ENCODE results near the gene LGR5. TPM values are rescaled to one million over a fixed set of nuclear protein-coding genes. Genes with fewer than 3 reads are reported as not detected.

The LGR5 gene
- total RNA-seq, 1 experiment from 2014 or later = not detected

DNA sequence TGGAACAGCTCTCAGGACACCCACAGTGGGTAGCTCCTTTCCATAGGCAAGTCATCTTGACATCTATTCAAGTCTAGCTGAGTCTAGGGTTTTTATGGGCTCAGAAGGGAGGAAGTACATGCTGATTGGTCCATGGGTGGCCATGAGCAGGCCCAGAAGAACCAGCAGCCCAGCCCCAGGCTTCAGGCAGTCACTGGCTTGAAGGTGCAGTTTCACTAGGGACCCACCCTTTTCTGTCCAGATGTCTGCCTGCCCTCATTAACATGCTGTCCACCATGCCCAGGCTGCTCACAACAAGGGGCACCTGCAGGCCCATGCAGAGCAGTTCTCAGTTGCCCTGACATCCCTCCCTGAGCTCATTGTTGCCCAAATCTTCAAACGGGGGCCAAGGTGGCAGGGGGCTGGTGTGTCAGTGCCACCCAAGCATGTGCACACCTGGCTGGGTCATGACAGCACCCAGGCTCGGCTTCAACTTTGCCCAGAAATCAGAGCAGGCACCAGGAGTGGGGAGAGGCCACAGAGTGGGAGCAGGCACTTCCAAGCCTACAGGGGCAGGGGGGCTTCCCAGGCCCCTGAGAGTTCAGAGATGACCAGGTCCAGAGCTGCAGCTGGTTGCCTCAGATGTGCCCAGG is 18.7 kb upstream of the LGR5 start:
- H3K4me3 ChIP-seq = no peak overlapping the region
- no peaks in the 10 kb centered on the region for H3K9me3 ChIP-seq (replicated peaks)
- peaks cover 9% of the 10 kb centered on the region for H3K27me3 ChIP-seq (replicated peaks)
- H3K27ac ChIP-seq = no peak overlapping the region
- no peaks in the 10 kb centered on the region for H3K4me1 ChIP-seq (replicated peaks)
- no peaks in the 10 kb centered on the region for H3K36me3 ChIP-seq
- no peak for DNase-seq (ENCODE audit: low read depth in 1 of 2, low spot score in 2 of 2)

DNA sequence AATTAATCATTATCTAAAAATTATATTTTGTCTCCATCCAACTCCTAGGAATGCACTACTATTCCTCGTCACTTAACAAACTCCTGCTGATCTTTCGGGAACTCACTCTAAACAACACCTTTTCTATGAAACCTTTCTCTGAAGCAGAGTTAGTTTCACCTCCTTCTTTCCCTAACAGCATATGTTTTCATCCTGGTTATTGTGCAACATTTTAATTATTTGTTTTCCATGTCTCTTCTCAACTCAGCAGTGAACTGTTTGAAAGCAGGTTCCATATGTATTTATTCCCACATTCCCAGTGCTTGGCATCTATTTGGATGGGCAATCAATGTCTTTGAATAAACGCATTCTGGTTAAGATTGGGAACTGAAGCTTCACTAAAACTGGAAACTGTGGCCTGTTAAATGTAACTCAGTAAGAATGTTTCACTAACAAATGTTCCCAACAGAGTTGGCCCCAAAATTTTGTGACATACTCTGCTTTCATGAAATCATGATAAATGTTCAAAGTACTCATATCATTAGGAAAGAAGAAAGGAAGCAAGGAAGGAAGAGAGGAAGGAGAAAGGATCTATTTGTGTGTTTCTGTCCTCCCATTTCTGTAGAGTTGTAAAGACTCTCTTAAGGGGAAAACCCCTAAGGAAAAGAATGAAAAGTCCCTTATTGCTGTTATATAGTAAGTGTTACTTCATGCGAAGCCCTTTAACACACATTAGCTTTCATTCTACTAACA is 13.9 kb upstream of the LGR5 start:
- H3K36me3 ChIP-seq = no peaks in the 10 kb centered on the region
- no peaks in the 10 kb centered on the region for H3K9me3 ChIP-seq (replicated peaks)
- no peak overlapping the region for H3K27ac ChIP-seq
- DNase-seq (ENCODE audit: low read depth in 1 of 2, low spot score in 2 of 2) = no peak
- H3K27me3 ChIP-seq (replicated peaks) = peaks cover 9% of the 10 kb centered on the region
- H3K4me3 ChIP-seq = no peak overlapping the region
- peaks cover 8% of the 10 kb centered on the region for H3K4me1 ChIP-seq (replicated peaks)

DNA sequence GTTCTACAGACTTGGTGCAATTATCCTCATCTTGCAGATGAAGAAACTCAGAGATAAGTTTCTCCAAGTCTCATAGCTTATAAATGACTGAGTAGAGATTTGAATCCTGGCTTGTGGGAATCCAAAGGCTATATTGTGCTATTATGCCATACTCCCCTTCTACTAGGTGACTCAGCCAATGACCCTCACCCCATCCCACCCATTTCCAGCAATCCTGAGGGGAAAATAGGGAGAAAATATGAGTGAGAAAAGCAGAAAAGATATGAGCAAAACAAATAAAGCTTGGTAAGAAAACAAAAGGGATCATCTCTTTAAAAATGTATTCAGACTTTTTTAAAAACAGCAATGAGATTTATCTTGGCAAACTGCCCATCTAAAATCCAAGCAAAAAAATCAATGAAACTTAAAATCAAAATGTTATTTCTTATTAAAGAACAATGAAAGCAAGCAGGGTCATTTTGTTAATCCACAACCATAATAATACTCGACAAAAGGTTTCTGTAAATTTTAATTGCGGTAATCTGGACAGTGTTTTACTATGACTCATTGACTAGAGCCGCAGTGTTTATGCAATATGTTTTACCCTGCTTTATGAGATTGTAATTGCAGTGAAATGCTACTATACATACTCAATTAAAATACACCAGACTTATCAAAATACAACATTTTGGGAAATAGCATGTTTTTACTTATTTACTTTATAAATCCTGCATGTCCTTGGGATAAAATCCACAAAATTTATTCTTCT is 13.1 kb upstream of the LGR5 start:
- H3K4me3 ChIP-seq = no peak overlapping the region
- peak in 1 of 2 experiments; percentile 20 for DNase-seq (ENCODE audit: low read depth in 1 of 2, low spot score in 2 of 2)
- H3K9me3 ChIP-seq (replicated peaks) = no peaks in the 10 kb centered on the region
- no peak overlapping the region for H3K27ac ChIP-seq
- H3K27me3 ChIP-seq (replicated peaks) = peaks cover 9% of the 10 kb centered on the region
- H3K36me3 ChIP-seq = no peaks in the 10 kb centered on the region
- H3K4me1 ChIP-seq (replicated peaks) = peaks cover 10% of the 10 kb centered on the region

DNA sequence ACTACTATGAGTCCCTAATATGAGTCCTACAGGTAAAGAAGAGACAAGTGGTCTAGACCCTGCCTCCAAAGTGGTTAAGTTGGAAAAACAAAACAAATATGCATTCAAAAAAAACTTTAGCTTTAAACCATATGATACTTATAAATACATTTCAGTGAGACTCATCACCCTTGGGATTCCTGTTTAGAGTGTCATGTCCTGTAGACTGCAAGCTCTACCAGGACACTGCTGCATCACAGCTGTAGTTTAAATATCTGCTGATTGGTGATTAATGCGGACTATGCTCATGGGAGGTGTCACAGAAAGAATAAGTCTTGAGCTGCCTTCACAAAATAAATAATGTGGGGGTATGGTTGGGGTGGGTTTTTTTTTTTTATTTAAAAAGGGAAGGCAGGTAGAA is 8.8 kb upstream of the LGR5 start:
- no peaks in the 10 kb centered on the region for H3K27me3 ChIP-seq (replicated peaks)
- no peaks in the 10 kb centered on the region for H3K36me3 ChIP-seq
- no peak overlapping the region for H3K27ac ChIP-seq
- no peak for DNase-seq (ENCODE audit: low read depth in 1 of 2, low spot score in 2 of 2)
- H3K4me1 ChIP-seq (replicated peaks) = peaks cover 21% of the 10 kb centered on the region
- H3K9me3 ChIP-seq (replicated peaks) = no peaks in the 10 kb centered on the region
- no peak overlapping the region for H3K4me3 ChIP-seq

DNA sequence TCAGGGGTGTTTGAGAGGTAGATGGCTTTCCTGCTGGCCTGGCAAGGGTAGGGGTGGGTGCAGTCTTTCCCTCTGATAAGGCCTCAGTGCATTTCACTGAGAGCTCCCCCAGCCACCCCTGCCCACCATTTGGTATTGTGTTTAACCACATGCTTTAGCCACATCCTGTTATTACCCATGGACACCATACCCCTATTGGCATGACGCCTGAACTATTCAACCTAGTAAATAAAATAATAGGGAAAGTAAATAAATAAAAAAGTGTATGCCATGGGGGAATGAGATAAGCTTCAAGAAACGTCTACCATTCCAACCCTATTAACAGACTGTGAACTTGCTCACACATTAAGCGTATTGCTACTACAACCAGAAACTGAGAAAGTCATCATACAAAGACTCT is 7.6 kb upstream of the LGR5 start:
- Histone ChIP-seq H3K4me3 (no peak overlapping the region), H3K4me1 (replicated peaks) (peaks cover 13% of the 10 kb centered on the region), H3K27ac (no peak overlapping the region), H3K27me3 (replicated peaks) (no peaks in the 10 kb centered on the region), H3K9me3 (replicated peaks) (no peaks in the 10 kb centered on the region), H3K36me3 (no peaks in the 10 kb centered on the region)
- peak in 1 of 2 experiments; percentile 39 for DNase-seq (ENCODE audit: low read depth in 1 of 2, low spot score in 2 of 2)

DNA sequence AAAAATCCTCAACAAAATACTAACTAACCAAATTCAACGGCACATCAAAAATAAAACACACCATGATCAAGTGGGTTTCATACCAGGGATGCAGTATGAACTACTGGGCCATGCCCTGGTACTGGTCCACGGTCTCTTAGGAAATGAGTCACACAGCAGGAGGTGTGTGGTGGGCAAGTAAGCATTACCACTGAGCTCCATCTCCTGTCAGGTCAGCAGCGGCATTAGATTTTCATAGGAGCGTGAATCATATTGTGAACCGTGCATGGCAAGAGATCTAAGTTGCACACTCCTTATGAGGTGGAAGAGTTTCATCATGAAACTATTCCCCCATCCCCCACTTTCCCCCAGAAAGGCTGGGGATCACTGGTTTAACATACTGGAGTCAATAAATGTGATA is 6.7 kb upstream of the LGR5 start:
- H3K9me3 ChIP-seq (replicated peaks) = no peaks in the 10 kb centered on the region
- no peaks in the 10 kb centered on the region for H3K27me3 ChIP-seq (replicated peaks)
- DNase-seq (ENCODE audit: low read depth in 1 of 2, low spot score in 2 of 2) = no peak
- no peak overlapping the region for H3K4me3 ChIP-seq
- peaks cover 13% of the 10 kb centered on the region for H3K4me1 ChIP-seq (replicated peaks)
- no peak overlapping the region for H3K27ac ChIP-seq
- H3K36me3 ChIP-seq = no peaks in the 10 kb centered on the region

DNA sequence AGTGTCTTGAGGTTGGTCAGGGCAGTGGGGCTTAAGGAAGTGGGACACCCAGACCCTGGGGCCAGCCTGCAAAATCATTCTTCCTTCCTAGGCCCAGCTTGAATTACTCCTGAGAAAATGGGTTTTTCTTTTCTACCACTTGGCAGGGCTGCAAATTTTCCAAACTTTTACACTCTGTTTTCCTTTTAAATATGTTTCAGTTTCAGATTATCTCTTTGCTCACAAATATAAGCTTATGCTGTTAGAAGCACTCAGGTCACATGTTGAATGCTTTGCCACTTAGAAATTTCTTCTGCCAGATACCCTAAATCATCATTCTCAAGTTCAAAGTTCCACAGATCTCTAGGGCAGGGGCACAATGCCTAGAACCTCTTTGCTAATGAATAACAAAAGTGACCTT is 2.9 kb upstream of the LGR5 start:
- peaks cover 28% of the 10 kb centered on the region for H3K4me1 ChIP-seq (replicated peaks)
- no peak overlapping the region for H3K4me3 ChIP-seq
- H3K27ac ChIP-seq = no peak overlapping the region
- no peaks in the 10 kb centered on the region; the same call in 1 of the 2 replicates for H3K9me3 ChIP-seq (replicated peaks)
- peaks cover 37% of the 10 kb centered on the region for H3K27me3 ChIP-seq (replicated peaks)
- H3K36me3 ChIP-seq = no peaks in the 10 kb centered on the region
- no peak for DNase-seq (ENCODE audit: low read depth in 1 of 2, low spot score in 2 of 2)

DNA sequence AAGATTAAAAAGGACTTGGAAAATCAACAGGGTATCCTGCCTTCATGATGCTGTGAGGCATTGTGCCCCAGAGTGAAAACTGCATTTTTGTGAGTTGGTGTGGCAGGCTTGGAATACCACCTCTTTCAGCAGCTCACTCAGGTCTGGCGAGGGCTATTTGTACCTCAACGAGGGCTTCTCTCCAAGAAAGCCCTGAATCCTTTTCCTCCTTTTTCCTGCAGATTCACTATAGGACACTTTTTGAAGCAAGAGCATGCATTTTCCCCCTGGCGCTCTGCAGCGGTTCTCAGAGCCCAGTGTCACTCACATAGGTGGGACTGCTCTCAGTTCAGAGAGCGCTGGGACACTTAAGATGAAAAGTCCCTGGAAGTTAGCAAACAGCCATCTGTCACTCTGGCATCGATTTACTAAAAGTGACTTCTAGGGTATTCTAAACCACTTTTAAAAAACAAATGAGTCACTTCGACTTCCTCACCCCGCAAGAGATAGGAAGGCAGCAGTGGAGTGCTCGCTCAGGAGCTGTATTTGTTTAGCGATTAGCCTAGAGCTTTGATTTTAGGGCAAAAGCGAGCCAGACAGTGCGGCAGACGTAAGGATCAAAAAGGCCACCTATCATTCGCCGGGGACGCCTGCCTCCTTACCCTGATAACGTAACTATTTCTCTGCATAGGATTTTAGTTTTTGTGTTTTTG is 782 bp upstream of the LGR5 start:
- H3K9me3 ChIP-seq (replicated peaks) = no peaks in the 10 kb centered on the region; the same call in 1 of the 2 replicates
- peak in 1 of 2 experiments; percentile 38 for DNase-seq (ENCODE audit: low read depth in 1 of 2, low spot score in 2 of 2)
- H3K4me1 ChIP-seq (replicated peaks) = peaks cover 19% of the 10 kb centered on the region
- no peaks in the 10 kb centered on the region for H3K36me3 ChIP-seq
- no peak overlapping the region for H3K27ac ChIP-seq
- peaks cover 56% of the 10 kb centered on the region for H3K27me3 ChIP-seq (replicated peaks)
- H3K4me3 ChIP-seq = peak overlapping the region; percentile 35

DNA sequence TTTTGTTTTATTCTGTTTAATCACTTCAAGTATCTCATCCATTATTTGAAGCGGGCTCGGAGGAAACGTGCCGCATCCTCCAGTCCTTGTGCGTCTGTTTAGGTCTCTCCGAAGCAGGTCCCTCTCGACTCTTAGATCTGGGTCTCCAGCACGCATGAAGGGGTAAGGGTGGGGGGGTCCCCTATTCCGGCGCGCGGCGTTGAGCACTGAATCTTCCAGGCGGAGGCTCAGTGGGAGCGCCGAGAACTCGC is 311 bp upstream of the LGR5 start:
- no peak overlapping the region for H3K27ac ChIP-seq
- H3K4me1 ChIP-seq (replicated peaks) = peaks cover 19% of the 10 kb centered on the region
- peaks cover 60% of the 10 kb centered on the region for H3K27me3 ChIP-seq (replicated peaks)
- H3K4me3 ChIP-seq = peak overlapping the region; percentile 35
- no peaks in the 10 kb centered on the region; the same call in 1 of the 2 replicates for H3K9me3 ChIP-seq (replicated peaks)
- DNase-seq (ENCODE audit: low read depth in 1 of 2, low spot score in 2 of 2) = no peak
- no peaks in the 10 kb centered on the region for H3K36me3 ChIP-seq

DNA sequence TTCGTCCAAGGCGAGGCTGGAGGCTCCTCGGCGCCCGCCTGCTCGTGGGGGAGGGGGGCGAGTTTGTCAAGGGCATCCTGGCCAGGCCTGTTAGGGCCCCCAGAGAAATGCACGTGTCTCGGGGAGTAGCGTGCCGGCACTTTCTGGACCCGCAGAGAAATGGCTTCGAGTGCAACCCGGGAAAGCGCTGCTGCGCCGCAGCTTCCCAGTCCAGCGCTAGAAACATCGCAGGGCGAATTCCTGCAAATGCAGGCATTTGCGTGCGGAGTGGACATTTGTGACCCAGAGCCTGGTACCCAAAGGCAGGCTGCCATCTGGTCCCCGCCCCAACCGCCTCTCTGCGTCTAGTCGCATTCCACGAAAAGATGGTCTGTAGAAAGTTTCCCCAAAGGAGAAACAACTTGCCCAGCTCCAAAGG is 756 bp downstream of the LGR5 start:
- Histone ChIP-seq H3K9me3 (replicated peaks) (no peaks in the 10 kb centered on the region; the same call in 1 of the 2 replicates), H3K4me3 (no peak overlapping the region; the same call in 1 of the 2 replicates), H3K27ac (no peak overlapping the region), H3K36me3 (no peaks in the 10 kb centered on the region), H3K27me3 (replicated peaks) (peaks cover 69% of the 10 kb centered on the region), H3K4me1 (replicated peaks) (peaks cover 19% of the 10 kb centered on the region)
- peak in 1 of 2 experiments; percentile 9 for DNase-seq (ENCODE audit: low read depth in 1 of 2, low spot score in 2 of 2)

DNA sequence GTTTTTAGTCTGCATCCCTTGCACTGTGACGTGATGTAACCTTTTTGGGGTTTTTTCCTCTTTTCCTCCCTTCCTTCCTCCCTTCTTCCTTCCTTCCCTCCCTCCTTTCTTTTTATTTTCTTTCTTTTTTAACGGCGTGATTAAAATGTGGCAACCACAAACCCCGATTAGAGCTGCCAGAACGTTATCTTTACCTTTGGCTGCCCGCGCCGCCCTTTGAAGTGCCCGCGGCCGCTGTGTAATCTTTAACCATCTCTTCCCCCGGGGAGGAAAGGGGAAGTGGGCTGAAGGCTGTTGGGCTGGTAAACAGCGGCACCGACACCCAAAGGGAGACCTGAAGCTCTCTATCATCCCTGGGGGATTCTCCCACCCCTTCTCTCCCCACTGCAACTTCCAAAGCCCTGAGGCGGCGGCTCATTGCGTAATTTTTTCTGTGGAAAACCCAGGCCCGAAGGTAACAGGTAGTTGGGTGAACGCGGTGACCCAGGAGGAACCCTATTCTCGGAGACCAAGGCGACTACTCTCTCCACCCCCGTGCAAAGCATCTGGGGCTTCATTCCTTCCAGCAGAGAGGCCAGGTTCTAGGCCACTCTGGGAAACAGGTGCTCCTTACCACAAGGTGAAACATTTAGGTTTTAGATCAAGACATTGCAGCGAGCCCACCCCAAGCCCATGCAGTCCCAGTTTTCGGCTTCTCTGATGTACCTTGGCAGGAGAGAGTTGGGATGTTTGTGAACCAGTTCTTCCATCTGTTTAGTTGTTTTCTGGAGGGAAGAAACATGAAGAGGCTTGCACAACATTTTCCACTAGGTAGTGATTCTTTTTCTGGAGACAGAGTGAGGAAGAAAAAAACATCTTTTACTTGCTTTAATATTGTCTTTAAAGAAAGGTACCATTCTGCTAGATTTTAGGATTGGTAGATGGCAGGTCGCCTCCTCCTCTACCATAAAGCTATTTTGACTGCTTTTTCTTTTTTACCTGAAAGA is 1.5 kb downstream of the LGR5 start:
- Histone ChIP-seq H3K36me3 (no peaks in the 10 kb centered on the region), H3K4me3 (no peak overlapping the region), H3K9me3 (replicated peaks) (no peaks in the 10 kb centered on the region; the same call in 1 of the 2 replicates), H3K4me1 (replicated peaks) (peaks cover 19% of the 10 kb centered on the region), H3K27ac (no peak overlapping the region), H3K27me3 (replicated peaks) (peaks cover 76% of the 10 kb centered on the region)
- no peak for DNase-seq (ENCODE audit: low read depth in 1 of 2, low spot score in 2 of 2)

DNA sequence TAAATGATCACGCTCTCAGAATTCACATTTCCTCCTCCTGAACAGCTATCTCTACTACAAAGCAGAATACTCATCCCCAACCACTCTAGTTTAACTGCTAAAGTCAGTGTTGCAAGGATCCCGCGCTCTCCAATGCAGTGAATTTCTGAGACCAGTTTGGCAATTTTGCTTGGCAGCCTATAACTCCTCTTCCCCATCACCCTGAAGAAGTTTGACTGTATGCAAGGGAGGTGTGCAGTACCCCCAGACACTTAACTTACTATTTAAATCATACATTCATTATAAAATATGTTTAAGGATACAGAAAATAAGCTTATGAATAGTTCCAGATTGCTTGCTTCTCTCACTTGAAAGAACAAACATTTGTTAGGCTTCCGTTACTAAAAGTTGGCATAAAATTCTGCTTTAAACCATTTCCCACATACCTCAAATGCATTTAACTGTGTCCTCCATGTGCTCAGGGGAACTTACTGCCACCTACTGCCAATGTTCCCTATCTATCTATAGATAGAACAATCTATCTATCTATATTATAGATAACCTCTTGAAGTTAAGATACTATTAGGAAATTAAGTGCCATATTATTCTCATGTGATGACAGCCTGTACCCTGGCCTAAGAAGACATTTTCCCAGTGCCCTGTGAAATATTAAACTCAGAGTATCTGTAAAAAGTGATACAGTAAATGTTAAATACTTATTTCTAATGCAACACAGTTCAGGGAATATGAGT is 2.4 kb downstream of the LGR5 start:
- H3K27ac ChIP-seq = no peak overlapping the region
- no peaks in the 10 kb centered on the region for H3K36me3 ChIP-seq
- H3K4me1 ChIP-seq (replicated peaks) = peaks cover 19% of the 10 kb centered on the region
- DNase-seq (ENCODE audit: low read depth in 1 of 2, low spot score in 2 of 2) = no peak
- no peaks in the 10 kb centered on the region; the same call in 1 of the 2 replicates for H3K9me3 ChIP-seq (replicated peaks)
- H3K4me3 ChIP-seq = no peak overlapping the region
- H3K27me3 ChIP-seq (replicated peaks) = peaks cover 77% of the 10 kb centered on the region
